K562 (cell line): ENCODE measurements around the gene POMT2. TPM values are rescaled to one million over a fixed set of nuclear protein-coding genes. Genes with fewer than 3 reads are reported as not detected.

Experiments used
- ATAC-seq: fragments of 200-7000 bp; cut with Tn5 transposase; 3 replicates; pipeline ENCODE4 v1.9.1; 2020; ENCODE audit warnings: moderate library complexity
- BruUV-seq: library from RNA; stranded (reverse); fragments of 400-500 nt; replicated peaks from 2 replicates; lab custom pipeline; 2021; lab: Mats Ljungman, UMichigan
- CTCF ChIA-PET: fragments of 300-600 bp; formaldehyde crosslinking; extraction: SDS; loops from one replicate; lab custom pipeline; 2021; ENCODE audit warnings: low intra/inter-chr PET ratio; lab: Yijun Ruan, JAX
- POLR2A ChIA-PET: fragments of 300-600, 350-650 bp; sonication (Branson Sonifier 250); formaldehyde crosslinking; extraction: SDS; loops from one replicate; lab custom pipeline; 2021; ENCODE audit warnings: antibody characterized with exemption, inconsistent platforms; lab: Yijun Ruan, JAX
- DNase-seq, 4 experiments: peaks; one replicate each; pipeline versions ENCODE4 v3.0.0 to v3.0.0-alpha.2; 2011 to 2018; ENCODE audit warnings: low spot score in 3 of 4, mixed read lengths in 3 of 4; ENCODE audit errors: extremely low read depth in 1 of 4
- FAIRE-seq: peaks from 2 replicates; lab custom pipeline; 2011; peaks lifted over from hg19 to GRCh38; lab: Jason Lieb, UNC
- H2AFZ ChIP-seq: 2 replicates; pipeline ENCODE4 v1.6.0; 2011; ENCODE audit warnings: low read depth, low read length, control low read depth, inconsistent platforms
- H3K27ac ChIP-seq: fragments of 200-600 bp; 3 replicates; pipeline ENCODE4 v1.8.0; 2011; ENCODE audit warnings: low read depth, mild to moderate bottlenecking, control low read depth, inconsistent platforms, low read length, moderate library complexity, mixed read lengths; ENCODE audit errors: extremely low read depth
- H3K27me3 ChIP-seq, 2 experiments: fragments of 300-600 bp in 1 of 2; 2 replicates in 1 of 2; 3 replicates in 1 of 2; pipeline versions ENCODE4 v1.6.0 to v1.8.0; 2011; ENCODE audit warnings: inconsistent platforms in 2 of 2, low read length in 2 of 2, mild to moderate bottlenecking in 1 of 2, mixed read lengths in 1 of 2, moderate library complexity in 1 of 2; ENCODE audit not compliant: control insufficient read depth in 2 of 2, insufficient read depth in 2 of 2
- H3K36me3 ChIP-seq: fragments of 300-600 bp; 3 replicates; pipeline ENCODE4 v1.8.0; 2011; ENCODE audit warnings: mild to moderate bottlenecking, low read length, inconsistent platforms; ENCODE audit not compliant: control insufficient read depth, insufficient read depth
- H3K4me1 ChIP-seq, 2 experiments: fragments of 200-600 bp in 1 of 2; replicated peaks in 1 of 2; 2 replicates in 1 of 2; 3 replicates in 1 of 2; pipeline versions ENCODE4 v1.5.1 to v1.8.0; 2011; ENCODE audit warnings: inconsistent platforms in 2 of 2, low read length in 2 of 2, mild to moderate bottlenecking in 1 of 2, mixed read lengths in 1 of 2, moderate library complexity in 1 of 2; ENCODE audit not compliant: control insufficient read depth in 2 of 2, insufficient read depth in 2 of 2
- H3K4me2 ChIP-seq: 2 replicates; pipeline ENCODE4 v1.6.1; 2011; ENCODE audit warnings: low read length, control low read depth, inconsistent platforms, mixed read lengths; ENCODE audit not compliant: insufficient read depth
- H3K4me3 ChIP-seq: fragments of 200-600 bp; sonication (generic), shearing (Covaris generic); 2 replicates; pipeline ENCODE4 v1.5.1; 2016; ENCODE audit warnings: control low read depth, inconsistent platforms
- H3K79me2 ChIP-seq: fragments of 200-600 bp; 3 replicates; pipeline ENCODE4 v1.8.0; 2011; ENCODE audit warnings: low read length, inconsistent platforms; ENCODE audit not compliant: control insufficient read depth, insufficient read depth
- H3K9ac ChIP-seq, 2 experiments: 2 replicates each; pipeline versions ENCODE4 v1.6.0 to v1.6.1; 2011; ENCODE audit warnings: low read depth in 2 of 2, low read length in 2 of 2, control low read depth in 1 of 2, inconsistent platforms in 1 of 2, mild to moderate bottlenecking in 1 of 2, mixed read lengths in 1 of 2; ENCODE audit not compliant: insufficient read depth in 1 of 2
- H3K9me1 ChIP-seq: one replicate; pipeline ENCODE4 v1.6.0; 2011; ENCODE audit warnings: inconsistent platforms, mild to moderate bottlenecking, low read length, moderate library complexity; ENCODE audit not compliant: control insufficient read depth, insufficient read depth
- H3K9me3 ChIP-seq: replicated peaks from 2 replicates; pipeline ENCODE4 v1.5.1; 2011; ENCODE audit warnings: low read depth, low read length, inconsistent platforms; ENCODE audit not compliant: control insufficient read depth, insufficient read depth
- H4K20me1 ChIP-seq: replicated peaks from 2 replicates; pipeline ENCODE4 v1.6.1; 2011; ENCODE audit warnings: low read length, inconsistent platforms, mixed read lengths; ENCODE audit not compliant: control insufficient read depth, insufficient read depth
- TBL1XR1 ChIP-seq, 2 experiments: IDR thresholded peaks; 2 replicates each; pipeline ENCODE4 v1.6.1; 2012; ENCODE audit warnings: improper control_type of control experiment in 2 of 2, low read length in 2 of 2, mild to moderate bottlenecking in 1 of 2
- ZFX ChIP-seq: sonication (generic); formaldehyde crosslinking; IDR thresholded peaks from 2 replicates; pipeline ENCODE4 v1.8.0; 2022; ENCODE audit warnings: mild to moderate bottlenecking, missing genetic modification reagents, moderate library complexity
- WGBS: fragments of 100-300 bp; shearing (Covaris generic); methylation state at CpG from one replicate; pipeline ENCODE4 v1.1.6; 2016; ENCODE audit warnings: low coverage, mixed read lengths; ENCODE audit not compliant: insufficient coverage; ENCODE audit errors: missing lambda C conversion rate; 5-methylcytosine and 5-hydroxymethylcytosine counted together
- in situ Hi-C: fragments of 300-500 bp; cut with MboI; formaldehyde crosslinking; loops from 4 replicates; pipeline ENCODE4 v1.15.0; 2018; ENCODE audit warnings: inconsistent platforms, mixed read lengths
- intact Hi-C: fragments of 100-400 bp; cut with micrococcal nuclease; formaldehyde crosslinking; loops from 2 replicates; pipeline ENCODE4 v1.14.2; 2022
- polyA plus RNA-seq, 8 experiments: library from polyadenylated mRNA; depleted of rRNA in 4 of 8; stranded (reverse) in 5 of 8; unstranded in 3 of 8; fragments of >200 nt; fragmentation: Nextera tagmentation in 2 of 8; fragmentation: Illumina TruSeq in 1 of 8; extraction: Ambion mirVana in 2 of 8; extraction: Trizol in 1 of 8; gene quantifications; 2 replicates each; pipeline versions ENCODE4 v1.2.1 to v1.2.3, GENCODE V29; 2011 to 2014; ENCODE audit warnings: inconsistent platforms in 1 of 8, missing spikeins in 1 of 8
- total RNA-seq, 7 experiments: library from RNA; depleted of rRNA in 6 of 7; stranded (reverse); fragments of >200 nt in 6 of 7; fragmentation: Illumina TruSeq in 2 of 7; extraction: Trizol in 2 of 7; gene quantifications; 2 replicates each; pipeline versions ENCODE4 v1.2.1 to v1.2.3, GENCODE V29; 2011 to 2021; ENCODE audit warnings: low replicate concordance in 1 of 7
- TF ChIP-seq, protein P1 (sequence below): sonication (generic); formaldehyde crosslinking; IDR thresholded peaks from 2 replicates; pipeline ENCODE4 v1.8.0; 2022; ENCODE audit warnings: mild to moderate bottlenecking, missing genetic modification reagents
- TF ChIP-seq, protein P2 (sequence below): fragments of 450-650 bp; formaldehyde crosslinking; IDR thresholded peaks from 2 replicates; pipeline ENCODE4 v1.4.0; 2022; ENCODE audit warnings: mild to moderate bottlenecking, moderate library complexity
- TF ChIP-seq, protein P3 (sequence below): fragments of 450-650 bp; IDR thresholded peaks from 2 replicates; pipeline ENCODE4 v1.6.1; 2016; ENCODE audit warnings: mild to moderate bottlenecking, moderate library complexity

POMT2 gene
- total and polyA plus RNA-seq, 9 of the 15 experiments (the other 6 are each of a cell fraction or from before 2014, with no cell fraction given), result 0.39 to 16.6 (median 7.8) TPM

DNA sequence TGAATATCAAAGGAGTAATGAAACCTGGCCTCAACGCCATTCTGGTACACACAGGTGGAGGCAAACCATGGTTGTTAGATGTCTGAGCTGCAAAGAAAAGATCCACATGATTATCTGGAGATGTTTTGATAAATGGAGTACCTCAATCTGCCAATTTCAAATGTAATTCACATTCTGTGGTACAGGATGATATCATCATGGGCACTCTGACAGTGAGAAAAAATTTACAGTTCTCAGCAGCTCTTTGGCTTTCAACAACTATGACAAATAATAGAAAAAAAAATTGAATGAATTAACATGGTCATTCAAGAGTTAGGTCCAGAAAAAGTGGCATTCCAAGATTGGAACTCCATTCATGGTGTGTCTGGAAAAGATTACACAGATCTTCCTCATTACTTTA lies 38.9 kb upstream of the POMT2 start:
- ChIA-PET POLR2A (no interaction called here), CTCF (no interaction called here)
- Histone ChIP-seq H3K4me1 (no peaks in the 10 kb centered on the region; a peak in 1 of 5 replicates), H3K36me3 (no peaks in the 10 kb centered on the region), H3K27me3 (no peaks in the 10 kb centered on the region), H3K9ac (no peak overlapping the region), H3K9me3 (no peaks in the 10 kb centered on the region), H2AFZ (no peak overlapping the region), H4K20me1 (no peaks in the 10 kb centered on the region), H3K27ac (no peak overlapping the region), H3K79me2 (no peaks in the 10 kb centered on the region; the same call in 2 of the 3 replicates), H3K4me2 (no peak overlapping the region), H3K9me1 (no peaks in the 10 kb centered on the region), H3K4me3 (no peak overlapping the region)
- BruUV-seq, result no TSS peak
- 44% methylated on average over 1 of the region's 1 CpG for WGBS
- ATAC-seq, result no peak
- in situ Hi-C loops (no loop called here), intact Hi-C loops (no loop called here)
- FAIRE-seq, result no peak
- DNase-seq, result no peak
- TF ChIP-seq, protein P1, sequence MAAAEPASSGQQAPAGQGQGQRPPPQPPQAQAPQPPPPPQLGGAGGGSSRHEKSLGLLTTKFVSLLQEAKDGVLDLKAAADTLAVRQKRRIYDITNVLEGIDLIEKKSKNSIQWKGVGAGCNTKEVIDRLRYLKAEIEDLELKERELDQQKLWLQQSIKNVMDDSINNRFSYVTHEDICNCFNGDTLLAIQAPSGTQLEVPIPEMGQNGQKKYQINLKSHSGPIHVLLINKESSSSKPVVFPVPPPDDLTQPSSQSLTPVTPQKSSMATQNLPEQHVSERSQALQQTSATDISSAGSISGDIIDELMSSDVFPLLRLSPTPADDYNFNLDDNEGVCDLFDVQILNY (CRISPR knock-in tag), result no peak
- TF ChIP-seq, protein P2, sequence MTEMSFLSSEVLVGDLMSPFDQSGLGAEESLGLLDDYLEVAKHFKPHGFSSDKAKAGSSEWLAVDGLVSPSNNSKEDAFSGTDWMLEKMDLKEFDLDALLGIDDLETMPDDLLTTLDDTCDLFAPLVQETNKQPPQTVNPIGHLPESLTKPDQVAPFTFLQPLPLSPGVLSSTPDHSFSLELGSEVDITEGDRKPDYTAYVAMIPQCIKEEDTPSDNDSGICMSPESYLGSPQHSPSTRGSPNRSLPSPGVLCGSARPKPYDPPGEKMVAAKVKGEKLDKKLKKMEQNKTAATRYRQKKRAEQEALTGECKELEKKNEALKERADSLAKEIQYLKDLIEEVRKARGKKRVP (CRISPR knock-in tag), result no peak
- TF ChIP-seq ZFX (CRISPR knock-in tag) (no peak), TBL1XR1 (IDR thresholded peaks at IDR 0.05; ENCODE audit: low read length in 2 of 2) (no peak)
- TF ChIP-seq, protein P3, sequence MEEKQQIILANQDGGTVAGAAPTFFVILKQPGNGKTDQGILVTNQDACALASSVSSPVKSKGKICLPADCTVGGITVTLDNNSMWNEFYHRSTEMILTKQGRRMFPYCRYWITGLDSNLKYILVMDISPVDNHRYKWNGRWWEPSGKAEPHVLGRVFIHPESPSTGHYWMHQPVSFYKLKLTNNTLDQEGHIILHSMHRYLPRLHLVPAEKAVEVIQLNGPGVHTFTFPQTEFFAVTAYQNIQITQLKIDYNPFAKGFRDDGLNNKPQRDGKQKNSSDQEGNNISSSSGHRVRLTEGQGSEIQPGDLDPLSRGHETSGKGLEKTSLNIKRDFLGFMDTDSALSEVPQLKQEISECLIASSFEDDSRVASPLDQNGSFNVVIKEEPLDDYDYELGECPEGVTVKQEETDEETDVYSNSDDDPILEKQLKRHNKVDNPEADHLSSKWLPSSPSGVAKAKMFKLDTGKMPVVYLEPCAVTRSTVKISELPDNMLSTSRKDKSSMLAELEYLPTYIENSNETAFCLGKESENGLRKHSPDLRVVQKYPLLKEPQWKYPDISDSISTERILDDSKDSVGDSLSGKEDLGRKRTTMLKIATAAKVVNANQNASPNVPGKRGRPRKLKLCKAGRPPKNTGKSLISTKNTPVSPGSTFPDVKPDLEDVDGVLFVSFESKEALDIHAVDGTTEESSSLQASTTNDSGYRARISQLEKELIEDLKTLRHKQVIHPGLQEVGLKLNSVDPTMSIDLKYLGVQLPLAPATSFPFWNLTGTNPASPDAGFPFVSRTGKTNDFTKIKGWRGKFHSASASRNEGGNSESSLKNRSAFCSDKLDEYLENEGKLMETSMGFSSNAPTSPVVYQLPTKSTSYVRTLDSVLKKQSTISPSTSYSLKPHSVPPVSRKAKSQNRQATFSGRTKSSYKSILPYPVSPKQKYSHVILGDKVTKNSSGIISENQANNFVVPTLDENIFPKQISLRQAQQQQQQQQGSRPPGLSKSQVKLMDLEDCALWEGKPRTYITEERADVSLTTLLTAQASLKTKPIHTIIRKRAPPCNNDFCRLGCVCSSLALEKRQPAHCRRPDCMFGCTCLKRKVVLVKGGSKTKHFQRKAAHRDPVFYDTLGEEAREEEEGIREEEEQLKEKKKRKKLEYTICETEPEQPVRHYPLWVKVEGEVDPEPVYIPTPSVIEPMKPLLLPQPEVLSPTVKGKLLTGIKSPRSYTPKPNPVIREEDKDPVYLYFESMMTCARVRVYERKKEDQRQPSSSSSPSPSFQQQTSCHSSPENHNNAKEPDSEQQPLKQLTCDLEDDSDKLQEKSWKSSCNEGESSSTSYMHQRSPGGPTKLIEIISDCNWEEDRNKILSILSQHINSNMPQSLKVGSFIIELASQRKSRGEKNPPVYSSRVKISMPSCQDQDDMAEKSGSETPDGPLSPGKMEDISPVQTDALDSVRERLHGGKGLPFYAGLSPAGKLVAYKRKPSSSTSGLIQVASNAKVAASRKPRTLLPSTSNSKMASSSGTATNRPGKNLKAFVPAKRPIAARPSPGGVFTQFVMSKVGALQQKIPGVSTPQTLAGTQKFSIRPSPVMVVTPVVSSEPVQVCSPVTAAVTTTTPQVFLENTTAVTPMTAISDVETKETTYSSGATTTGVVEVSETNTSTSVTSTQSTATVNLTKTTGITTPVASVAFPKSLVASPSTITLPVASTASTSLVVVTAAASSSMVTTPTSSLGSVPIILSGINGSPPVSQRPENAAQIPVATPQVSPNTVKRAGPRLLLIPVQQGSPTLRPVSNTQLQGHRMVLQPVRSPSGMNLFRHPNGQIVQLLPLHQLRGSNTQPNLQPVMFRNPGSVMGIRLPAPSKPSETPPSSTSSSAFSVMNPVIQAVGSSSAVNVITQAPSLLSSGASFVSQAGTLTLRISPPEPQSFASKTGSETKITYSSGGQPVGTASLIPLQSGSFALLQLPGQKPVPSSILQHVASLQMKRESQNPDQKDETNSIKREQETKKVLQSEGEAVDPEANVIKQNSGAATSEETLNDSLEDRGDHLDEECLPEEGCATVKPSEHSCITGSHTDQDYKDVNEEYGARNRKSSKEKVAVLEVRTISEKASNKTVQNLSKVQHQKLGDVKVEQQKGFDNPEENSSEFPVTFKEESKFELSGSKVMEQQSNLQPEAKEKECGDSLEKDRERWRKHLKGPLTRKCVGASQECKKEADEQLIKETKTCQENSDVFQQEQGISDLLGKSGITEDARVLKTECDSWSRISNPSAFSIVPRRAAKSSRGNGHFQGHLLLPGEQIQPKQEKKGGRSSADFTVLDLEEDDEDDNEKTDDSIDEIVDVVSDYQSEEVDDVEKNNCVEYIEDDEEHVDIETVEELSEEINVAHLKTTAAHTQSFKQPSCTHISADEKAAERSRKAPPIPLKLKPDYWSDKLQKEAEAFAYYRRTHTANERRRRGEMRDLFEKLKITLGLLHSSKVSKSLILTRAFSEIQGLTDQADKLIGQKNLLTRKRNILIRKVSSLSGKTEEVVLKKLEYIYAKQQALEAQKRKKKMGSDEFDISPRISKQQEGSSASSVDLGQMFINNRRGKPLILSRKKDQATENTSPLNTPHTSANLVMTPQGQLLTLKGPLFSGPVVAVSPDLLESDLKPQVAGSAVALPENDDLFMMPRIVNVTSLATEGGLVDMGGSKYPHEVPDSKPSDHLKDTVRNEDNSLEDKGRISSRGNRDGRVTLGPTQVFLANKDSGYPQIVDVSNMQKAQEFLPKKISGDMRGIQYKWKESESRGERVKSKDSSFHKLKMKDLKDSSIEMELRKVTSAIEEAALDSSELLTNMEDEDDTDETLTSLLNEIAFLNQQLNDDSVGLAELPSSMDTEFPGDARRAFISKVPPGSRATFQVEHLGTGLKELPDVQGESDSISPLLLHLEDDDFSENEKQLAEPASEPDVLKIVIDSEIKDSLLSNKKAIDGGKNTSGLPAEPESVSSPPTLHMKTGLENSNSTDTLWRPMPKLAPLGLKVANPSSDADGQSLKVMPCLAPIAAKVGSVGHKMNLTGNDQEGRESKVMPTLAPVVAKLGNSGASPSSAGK, result no peak
